Activated naive CD4-positive, alpha-beta T cell (primary cell): ENCODE results near the gene NFAM1.

Experiments used
- DNase-seq, 4 experiments: peaks; one replicate each; lab custom pipeline; 2025; lab: John Stamatoyannopoulos, UW

The NFAM1 gene

GRCh38 chr22:42383287-42383686, 48.9 kb downstream of the NFAM1 start:
- DNase-seq = no peak

DNA sequence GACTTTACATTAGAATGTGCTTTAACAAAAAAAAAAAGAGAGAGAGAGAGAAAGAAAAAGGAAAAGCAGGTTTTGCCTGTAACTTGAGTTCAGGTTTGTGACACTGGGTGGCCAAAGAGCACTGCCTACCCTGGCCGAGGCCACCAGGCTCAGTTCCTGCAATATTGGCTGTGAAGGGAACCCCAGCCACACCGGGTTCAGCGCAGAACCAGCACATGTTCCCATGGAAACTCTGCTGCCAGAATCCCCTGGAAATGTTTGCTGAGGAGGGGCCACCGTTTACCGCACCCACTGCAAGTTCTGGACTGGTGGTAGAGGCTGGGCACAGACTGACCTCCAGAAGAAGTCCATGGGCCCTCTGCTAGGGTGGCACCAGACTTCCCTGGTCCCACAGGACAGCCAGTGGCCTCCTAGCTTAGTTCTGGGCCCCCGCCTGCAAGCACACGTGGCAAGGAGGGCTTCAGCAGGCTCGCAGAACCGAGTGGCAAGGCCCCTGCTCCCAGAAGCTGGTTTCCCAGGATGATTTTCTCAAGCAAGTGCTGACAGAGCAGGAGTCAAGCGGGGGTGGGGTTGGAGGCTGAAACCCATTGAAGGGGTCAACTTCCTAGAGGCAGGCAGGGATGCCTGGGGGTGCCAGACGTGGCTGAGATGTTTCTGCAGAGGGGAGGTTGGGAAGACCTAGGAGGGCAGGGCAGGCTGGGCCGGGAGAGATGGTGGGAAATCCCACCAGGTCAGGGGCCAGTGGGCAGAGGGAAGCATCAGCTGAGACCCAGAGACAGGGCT, 51.2 kb downstream of the NFAM1 start:
- no peak for DNase-seq

DNA sequence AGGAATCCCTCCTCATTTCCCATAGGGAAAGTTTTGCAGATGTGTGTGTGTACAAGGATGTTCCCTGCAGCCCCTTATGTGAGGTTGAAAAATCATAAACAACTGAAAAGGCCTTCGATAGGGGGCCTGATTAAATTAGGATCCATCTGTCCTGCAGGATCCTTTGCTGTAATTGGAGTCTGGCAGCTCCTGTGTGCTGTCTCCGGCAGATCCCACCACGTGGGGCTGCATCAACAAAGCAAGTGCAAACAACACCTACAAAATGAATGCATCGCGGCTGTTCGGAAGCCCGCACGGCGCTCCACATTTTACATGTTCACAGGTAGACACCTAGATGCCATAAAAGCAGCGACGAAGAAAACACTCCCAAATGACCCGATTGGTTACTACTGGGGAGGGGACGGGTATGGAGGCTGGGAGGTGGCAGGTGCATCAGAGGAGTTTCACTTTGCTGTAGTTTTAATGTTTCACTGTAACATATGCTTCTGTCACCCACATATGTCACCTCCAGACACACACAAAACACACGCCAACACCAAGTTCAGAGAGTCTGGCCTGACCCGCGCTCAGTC, 52.2 kb downstream of the NFAM1 start:
- no peak for DNase-seq

- DNase-seq = no peak
Observed at GRCh38 chr22:42376711-42377554, 55.3 kb downstream of the NFAM1 start.

DNA sequence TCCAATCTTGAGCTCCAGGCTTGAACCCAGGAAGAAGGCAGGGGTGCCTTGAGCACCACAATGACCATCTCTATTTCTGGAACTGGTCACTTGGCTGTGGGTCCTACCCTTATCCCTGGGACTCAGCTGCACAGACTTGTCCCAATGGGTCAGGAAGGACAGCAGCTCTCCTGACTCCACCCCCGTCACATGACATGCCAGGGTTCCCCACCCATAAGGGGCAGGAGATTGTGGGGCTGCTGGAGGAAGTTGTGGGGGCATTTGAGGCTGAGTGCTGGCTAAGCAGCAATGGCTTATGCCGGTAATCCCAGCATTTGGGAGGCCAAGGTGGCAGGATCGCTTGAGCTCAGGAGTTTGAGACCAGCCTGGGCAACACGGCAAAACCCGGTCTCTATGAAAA, 56.2 kb downstream of the NFAM1 start:
- DNase-seq = no peak

GRCh38 chr22:42372976-42373375, 59.2 kb downstream of the NFAM1 start:
- no peak for DNase-seq

DNA sequence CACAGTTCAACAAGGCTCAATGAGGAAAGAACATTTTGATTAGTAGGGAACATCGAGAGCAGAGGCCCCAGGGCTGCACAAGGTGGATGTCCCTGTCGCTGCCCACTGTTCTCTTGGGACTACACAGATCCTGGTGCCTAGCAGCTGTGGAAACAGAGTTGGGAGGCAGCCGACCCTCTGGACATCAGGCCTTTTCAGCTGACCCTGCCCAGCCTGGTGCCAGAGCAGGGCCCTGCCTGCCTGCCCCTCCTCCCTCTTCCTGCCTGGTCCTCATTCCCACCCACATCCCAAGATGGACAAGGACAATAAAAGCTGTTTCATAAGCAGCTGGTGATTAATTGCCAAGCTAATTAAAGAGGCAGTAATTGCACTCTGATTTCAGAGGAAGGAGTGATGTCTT, 60.7 kb downstream of the NFAM1 start:
- DNase-seq = no peak

GRCh38 chr22:42371099-42371498, 61.1 kb downstream of the NFAM1 start:
- DNase-seq = no peak

DNA sequence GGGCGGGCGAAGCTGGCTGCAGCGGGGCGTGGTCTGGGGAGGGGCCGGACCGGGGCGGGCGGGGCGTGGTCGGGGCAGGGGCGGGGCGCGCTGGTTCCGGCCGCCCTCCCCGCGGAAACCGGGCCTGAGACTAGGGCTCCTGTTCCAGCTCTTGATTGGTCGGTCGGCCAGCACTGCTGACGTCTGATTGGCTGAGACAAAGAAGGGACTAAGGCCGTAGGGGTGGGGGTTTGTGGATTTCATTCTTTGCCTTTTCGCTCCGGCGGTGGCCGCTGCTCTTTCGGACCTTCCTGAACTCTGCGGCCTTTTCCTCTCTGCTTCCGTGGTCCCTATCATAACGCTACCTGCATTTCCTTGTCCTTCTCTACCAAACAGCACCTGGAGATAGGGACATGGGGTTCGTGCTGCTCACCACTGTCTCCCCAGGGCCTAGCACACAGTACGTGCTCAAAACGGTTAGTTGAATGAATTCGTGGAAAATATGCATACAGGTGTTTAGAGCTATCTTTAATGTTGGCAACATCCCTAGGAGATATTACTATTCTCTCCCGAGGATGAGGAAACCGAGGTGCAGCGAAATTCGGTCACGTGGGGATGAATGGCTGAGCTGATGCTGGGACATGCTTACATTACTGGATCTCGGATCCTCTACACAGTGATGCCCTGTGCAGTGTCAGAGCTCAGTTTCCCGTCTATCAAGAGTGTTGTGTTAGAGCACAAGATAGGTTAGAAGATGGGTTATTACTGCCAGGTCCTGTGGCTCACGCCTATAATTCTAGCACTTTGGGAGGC, 62.8 kb downstream of the NFAM1 start:
- peak; percentile 38 to 81 (median 68) for DNase-seq

- peak in 1 of 4 experiments; percentile 25 for DNase-seq
Observed at GRCh38 chr22:42368379-42369249, 63.6 kb downstream of the NFAM1 start.

DNA sequence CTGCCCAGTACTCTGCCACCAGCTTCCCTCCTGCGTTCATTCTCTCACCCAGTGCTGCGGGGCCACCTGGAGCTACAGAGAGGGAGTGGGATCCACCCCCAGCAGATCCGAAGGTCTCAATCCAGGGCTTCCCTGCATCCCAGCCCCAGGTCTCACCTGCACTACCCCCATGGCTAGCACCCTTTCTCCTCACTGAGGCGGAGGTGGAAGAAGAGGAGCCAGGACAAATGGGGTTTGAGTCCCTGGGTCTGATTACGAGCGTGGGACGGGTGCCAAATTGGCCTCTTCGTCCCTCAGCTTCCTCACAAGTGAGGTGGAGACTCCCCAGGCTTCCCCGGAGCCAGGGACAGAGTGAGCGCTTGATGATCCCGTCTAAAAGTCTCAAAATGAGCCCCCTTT, 64.2 kb downstream of the NFAM1 start:
- DNase-seq = no peak

DNA sequence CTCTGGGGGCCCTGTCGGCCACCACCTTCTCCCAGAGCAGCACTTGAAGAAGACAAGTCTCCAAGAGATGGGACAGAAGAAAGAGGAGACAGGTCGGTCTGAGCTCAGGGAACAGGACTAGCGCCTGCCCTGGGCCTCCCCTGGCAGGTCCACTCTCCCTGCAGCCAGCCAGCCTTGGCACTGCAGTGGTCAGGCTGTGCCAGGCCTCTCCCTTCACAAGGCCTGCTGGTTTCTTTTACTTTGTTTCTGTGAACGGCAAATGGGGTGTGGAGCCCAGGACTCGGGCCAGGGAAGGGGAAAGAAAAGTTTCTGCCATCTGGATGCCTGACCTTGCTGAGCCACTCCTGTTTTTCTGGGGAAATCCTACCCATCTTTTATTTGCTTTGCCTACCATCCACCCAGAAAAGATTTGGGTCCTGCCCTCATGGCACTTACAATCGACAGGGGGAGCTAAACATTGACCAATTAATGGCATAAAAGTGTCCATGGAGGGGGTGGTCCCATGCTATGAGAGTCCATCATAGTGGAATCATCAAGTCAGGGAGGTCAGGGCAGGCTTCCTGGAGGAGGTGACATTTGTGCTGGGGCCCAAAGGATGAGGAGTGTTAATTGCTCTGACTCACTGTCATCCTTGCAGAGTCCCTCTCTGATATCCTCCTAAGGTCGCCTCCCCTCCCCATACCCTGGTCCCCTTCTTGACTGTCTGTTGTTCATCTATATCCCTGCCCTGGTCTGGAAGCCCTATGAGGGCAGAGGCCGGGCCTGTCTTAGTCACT, 65.2 kb downstream of the NFAM1 start:
- DNase-seq = no peak

GRCh38 chr22:42365942-42366695, 66.1 kb downstream of the NFAM1 start:
- no peak for DNase-seq

- no peak for DNase-seq
Observed at GRCh38 chr22:42365111-42365865, 66.9 kb downstream of the NFAM1 start.

- no peak for DNase-seq
Observed at GRCh38 chr22:42364604-42365110, 67.5 kb downstream of the NFAM1 start.

DNA sequence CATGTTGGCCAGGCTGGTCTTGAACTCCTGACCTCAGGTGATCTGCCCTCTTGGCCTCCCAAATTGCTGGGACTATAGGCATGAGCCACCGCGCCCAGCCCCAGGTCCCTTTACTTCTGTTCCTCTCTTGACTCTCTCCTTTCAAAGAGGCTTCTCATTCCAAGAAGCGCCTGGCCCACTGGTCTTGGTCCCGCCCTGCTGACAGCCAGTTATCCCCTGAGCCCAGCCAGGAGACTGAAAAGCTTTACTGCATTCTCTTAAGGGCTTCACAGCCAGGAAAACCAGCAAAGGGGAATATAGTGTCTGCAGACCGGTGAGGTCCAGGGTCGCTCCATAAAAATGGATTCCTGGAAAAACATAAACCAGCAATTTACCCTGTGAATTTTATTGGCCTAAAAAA, 68.3 kb downstream of the NFAM1 start:
- DNase-seq = no peak

- DNase-seq = no peak
Observed at GRCh38 chr22:42361523-42361922, 70.7 kb downstream of the NFAM1 start.

DNA sequence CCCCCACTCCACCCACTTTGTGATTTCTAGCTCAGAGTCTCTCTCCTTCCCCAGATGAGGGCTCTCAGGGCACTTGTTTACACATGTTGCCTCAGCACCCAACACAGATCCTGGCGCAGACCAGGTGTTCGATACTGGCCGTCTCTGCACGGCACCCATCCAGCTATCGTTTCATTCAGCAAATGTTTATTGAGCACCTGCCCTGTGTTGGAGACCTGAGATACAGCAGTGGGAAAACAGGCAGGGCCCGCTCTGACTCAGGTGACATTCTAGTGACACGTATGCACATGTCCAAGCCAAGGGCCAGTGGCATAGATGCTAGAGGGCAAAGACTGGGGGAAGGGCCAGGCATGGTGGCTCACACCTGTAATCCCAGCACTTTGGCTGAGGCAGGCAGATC, 71.9 kb downstream of the NFAM1 start:
- no peak for DNase-seq
